Testis (tissue), 2 donors: ENCODE measurements around the gene DACT2.

Source experiments
- CTCF ChIP-seq, 3 experiments: fragments of 450-650 bp in 2 of 3; fragments of 200-600 bp in 1 of 3; sonication (generic) in 1 of 3; IDR thresholded peaks; one replicate each; pipeline ENCODE4 v1.5.1; 2016 to 2019; ENCODE audit warnings: antibody characterized with exemption in 3 of 3, mild to moderate bottlenecking in 2 of 3, moderate library complexity in 1 of 3
- POLR2A ChIP-seq: fragments of 450-650 bp; IDR thresholded peaks from one replicate; pipeline ENCODE4 v1.6.1; 2017; ENCODE audit warnings: antibody characterized with exemption, mild to moderate bottlenecking, moderate library complexity

GRCh38 chr6:168256940-168257339, 62.6 kb downstream of the DACT2 start:
- TF ChIP-seq CTCF (IDR thresholded peaks at IDR 0.05), result no peak
- TF ChIP-seq POLR2A, result no peak
